ENCODE data around the gene MYLK. TPM values are rescaled to one million over a fixed set of nuclear protein-coding genes. Genes with fewer than 3 reads are reported as not detected.
"Not testable (repeated sequence)": the region's sequence is repeated elsewhere in the genome, so short reads cannot be mapped to it uniquely, and the experiment has no call there.

MYLK gene
- total RNA-seq, 4 donors from 2014 or later: 10.7 to 320 (median 42.0) TPM

DNA sequence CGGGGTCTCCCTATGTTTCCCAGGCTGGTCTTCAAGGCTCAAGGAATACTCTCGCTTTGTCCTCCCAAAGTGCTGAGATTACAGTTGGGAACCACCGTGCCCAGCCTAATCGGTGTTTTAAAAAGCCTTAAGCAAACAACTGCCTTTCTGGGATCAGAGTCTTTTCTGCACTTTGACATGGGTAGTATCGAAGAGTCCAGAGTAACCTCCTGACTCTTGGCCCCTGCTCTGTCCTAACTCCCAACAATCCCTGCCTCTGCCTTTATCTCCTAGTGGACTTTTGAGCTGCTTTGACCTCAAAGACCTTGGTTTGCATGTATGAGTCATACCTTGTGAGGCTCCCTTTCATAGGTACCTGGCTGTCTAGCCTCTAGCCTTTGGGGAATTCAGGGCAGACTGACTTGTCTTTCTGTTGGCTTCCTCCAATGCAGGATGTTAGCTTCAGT lies 278.3 kb downstream of the MYLK start:
- no peaks in the 10 kb centered on the region for H3K27me3 ChIP-seq
- H3K9me3 ChIP-seq: no peaks in the 10 kb centered on the region
- H3K4me3 ChIP-seq: no peak overlapping the region
- intact Hi-C loops (cut with DNase I): no loop called here
- peaks cover 0 to 4% (median 0%) of the 10 kb centered on the region in 3 donors for H3K36me3 ChIP-seq
- TF ChIP-seq, protein P1, sequence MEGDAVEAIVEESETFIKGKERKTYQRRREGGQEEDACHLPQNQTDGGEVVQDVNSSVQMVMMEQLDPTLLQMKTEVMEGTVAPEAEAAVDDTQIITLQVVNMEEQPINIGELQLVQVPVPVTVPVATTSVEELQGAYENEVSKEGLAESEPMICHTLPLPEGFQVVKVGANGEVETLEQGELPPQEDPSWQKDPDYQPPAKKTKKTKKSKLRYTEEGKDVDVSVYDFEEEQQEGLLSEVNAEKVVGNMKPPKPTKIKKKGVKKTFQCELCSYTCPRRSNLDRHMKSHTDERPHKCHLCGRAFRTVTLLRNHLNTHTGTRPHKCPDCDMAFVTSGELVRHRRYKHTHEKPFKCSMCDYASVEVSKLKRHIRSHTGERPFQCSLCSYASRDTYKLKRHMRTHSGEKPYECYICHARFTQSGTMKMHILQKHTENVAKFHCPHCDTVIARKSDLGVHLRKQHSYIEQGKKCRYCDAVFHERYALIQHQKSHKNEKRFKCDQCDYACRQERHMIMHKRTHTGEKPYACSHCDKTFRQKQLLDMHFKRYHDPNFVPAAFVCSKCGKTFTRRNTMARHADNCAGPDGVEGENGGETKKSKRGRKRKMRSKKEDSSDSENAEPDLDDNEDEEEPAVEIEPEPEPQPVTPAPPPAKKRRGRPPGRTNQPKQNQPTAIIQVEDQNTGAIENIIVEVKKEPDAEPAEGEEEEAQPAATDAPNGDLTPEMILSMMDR (IDR thresholded peaks at IDR 0.05): no peak
- TF ChIP-seq POLR2A (IDR thresholded peaks at IDR 0.05): no peak
- 86 to 93% methylated on average over 5 of the region's 5 CpGs for WGBS, 2 donors
- DNase-seq: no peak
- peak overlapping the region in 2 of 4 donors; percentile 18 to 51 for H3K27ac ChIP-seq
- H3K4me1 ChIP-seq: peaks cover 0 to 32% (median 0%) of the 10 kb centered on the region in 3 donors

DNA sequence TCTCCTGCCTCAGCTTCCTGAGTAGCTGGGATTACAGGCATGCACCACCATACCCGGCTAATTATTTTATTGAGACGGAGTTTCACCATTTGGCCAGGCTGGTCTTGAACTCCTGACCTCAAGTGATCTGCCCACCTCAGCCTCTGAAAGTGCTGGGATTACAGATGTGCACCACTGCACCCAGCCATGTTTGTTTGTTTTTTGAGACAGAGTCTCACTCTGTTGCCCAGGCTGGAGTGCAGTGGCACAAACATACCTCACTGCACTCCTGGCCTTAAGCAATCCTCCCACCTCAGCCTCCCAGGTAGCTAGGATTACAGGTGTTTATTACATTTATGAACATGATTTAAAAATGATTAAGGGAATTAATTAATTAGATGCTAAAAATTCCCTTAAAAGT lies 281.0 kb downstream of the MYLK start:
- H3K4me3 ChIP-seq; H3K9me3 ChIP-seq; DNase-seq; H3K27ac ChIP-seq; H3K36me3 ChIP-seq; H3K27me3 ChIP-seq; intact Hi-C loops (cut with DNase I): not testable (repeated sequence)
- H3K4me1 ChIP-seq: peaks cover 0 to 36% (median 0%) of the 10 kb centered on the region in 3 donors
- 67 to 93% methylated on average over 1 to 2 of the region's 2 CpGs for WGBS, 2 donors

DNA sequence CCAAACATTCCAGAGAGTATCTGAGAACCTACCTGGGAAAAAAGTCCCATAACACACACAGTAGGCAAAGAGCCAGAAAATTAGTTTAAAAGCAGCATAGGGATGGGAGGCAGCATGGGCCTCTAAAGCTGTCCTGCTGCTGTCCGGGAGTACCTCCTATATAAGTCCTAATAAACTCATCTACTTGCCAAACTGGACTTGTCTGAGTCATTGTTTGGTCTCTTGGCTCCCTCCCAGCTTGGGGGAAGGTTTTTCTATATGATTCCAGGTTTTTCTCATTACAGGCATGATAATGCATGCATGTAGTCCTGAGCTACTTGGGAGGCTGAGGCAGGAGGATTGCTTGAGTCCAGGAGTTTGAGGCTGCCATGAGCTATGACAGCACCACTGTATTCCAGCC lies 281.8 kb downstream of the MYLK start:
- H3K4me3 ChIP-seq: no peak overlapping the region
- no peaks in the 10 kb centered on the region for H3K27me3 ChIP-seq
- no peaks in the 10 kb centered on the region for H3K9me3 ChIP-seq
- intact Hi-C loops (cut with DNase I): no loop called here
- TF ChIP-seq, protein P1 (IDR thresholded peaks at IDR 0.05): no peak
- TF ChIP-seq POLR2A (IDR thresholded peaks at IDR 0.05): no peak
- DNase-seq: no peak
- WGBS, 2 donors: 31 to 47% methylated on average over 1 of the region's 1 CpG
- peak overlapping the region in 1 of 4 donors; percentile 65 for H3K27ac ChIP-seq
- no peaks in the 10 kb centered on the region for H3K36me3 ChIP-seq
- peaks cover 0 to 36% (median 0%) of the 10 kb centered on the region in 3 donors for H3K4me1 ChIP-seq

DNA sequence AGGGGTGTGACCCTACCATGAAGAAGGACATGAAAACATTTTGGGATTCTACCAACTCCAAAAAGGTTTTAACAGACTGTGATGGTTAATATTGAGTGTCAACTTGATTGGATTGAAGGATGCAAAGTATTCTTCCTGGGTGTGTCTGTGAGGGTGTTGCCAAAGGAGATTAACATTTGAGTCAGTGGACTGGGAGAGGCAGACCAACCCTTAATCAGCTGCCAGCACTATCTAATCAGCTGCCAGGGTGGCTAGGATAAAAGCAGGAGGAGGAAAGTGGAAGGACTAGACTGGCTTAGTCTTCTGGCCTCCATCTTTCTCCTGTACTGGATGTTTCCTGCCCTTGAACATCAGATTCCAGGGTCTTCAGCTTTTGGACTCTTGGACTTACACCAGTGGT lies 283.3 kb downstream of the MYLK start:
- H3K36me3 ChIP-seq; H3K27me3 ChIP-seq; H3K9me3 ChIP-seq; intact Hi-C loops (cut with DNase I); H3K4me3 ChIP-seq; DNase-seq: not testable (repeated sequence)
- H3K27ac ChIP-seq: peak overlapping the region in 2 of 4 donors; percentile 26 to 65
- peaks cover 0 to 34% (median 0%) of the 10 kb centered on the region in 3 donors for H3K4me1 ChIP-seq

DNA sequence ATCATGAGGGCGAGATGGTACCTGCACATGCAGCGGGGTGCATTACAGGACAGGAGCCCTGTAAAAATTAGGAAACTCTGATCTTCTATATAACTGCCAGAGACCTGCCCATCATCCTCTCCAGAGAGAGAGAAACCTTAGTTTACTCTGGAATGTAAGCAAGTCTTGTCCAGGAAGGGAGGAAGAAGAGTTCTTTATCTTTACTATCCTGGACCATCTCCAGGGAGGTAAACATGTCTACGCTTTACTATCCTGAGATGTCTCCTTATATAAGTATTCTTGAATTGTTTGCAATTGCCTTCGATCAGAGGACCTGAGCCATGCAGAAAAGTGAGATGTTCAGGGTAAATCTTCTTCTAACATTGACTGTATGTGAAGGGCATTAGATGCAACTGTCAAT lies 286.6 kb downstream of the MYLK start:
- Histone ChIP-seq H3K27ac (no peak overlapping the region), H3K4me1 (peaks cover 0 to 21% (median 0%) of the 10 kb centered on the region in 3 donors), H3K27me3 (no peaks in the 10 kb centered on the region), H3K4me3 (no peak overlapping the region), H3K9me3 (no peaks in the 10 kb centered on the region), H3K36me3 (no peaks in the 10 kb centered on the region)
- TF ChIP-seq, protein P1 (IDR thresholded peaks at IDR 0.05): no peak
- no peak for TF ChIP-seq POLR2A (IDR thresholded peaks at IDR 0.05)
- intact Hi-C loops (cut with DNase I): no loop called here
- WGBS, 2 donors: 85 to 93% methylated on average over 4 of the region's 4 CpGs
- no peak for DNase-seq

DNA sequence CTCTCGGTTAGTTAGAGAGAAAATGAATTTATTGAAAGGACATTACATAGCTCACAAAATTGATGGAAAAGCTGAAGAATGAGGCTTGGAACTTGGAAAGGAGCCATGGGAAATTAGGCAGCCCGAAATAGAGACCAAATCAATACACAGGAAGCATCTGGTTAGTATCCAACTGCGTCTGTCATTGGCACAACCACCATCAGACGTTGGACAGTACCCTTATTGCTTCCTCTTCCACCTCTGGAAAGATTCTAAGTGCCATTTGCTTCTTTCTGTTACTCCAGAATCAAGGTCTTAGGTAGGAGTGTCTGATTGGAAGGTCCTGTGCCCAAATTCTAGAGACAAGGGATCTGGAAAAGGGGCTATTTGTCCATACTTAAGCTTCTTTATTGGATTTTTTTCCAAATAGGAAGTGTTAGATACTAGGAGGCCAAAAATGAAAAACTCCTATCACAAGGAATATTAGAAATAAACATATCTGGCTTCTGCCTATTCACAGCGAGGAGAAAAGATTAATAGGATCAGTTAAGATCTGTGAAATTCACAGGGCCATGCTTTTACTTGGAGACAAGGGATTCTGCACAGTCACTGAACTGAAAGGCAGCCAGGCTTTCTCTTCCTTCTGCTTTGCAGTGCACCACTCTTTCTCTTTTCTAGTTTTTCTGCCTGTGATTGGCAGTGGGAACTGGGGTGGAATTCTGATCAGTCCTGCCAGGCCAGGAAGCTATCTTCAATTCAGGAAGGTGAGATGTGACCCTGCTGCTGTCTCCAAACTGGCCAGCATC lies 288.5 kb downstream of the MYLK start:
- Histone ChIP-seq H3K4me1 (peaks cover 0 to 1% (median 0%) of the 10 kb centered on the region in 3 donors), H3K27ac (no peak overlapping the region), H3K27me3 (no peaks in the 10 kb centered on the region), H3K9me3 (peaks cover 0 to 5% (median 2%) of the 10 kb centered on the region in 3 donors), H3K36me3 (peaks cover 0 to 8% (median 0%) of the 10 kb centered on the region in 3 donors), H3K4me3 (no peak overlapping the region)
- no peak for TF ChIP-seq POLR2A (IDR thresholded peaks at IDR 0.05)
- TF ChIP-seq, protein P1 (IDR thresholded peaks at IDR 0.05): no peak
- intact Hi-C loops (cut with DNase I): no loop called here
- WGBS, 2 donors: 72 to 80% methylated on average over 5 of the region's 5 CpGs
- no peak for DNase-seq
